HUES6 (cell line): ENCODE measurements around the gene DENND2D.

Experiments
- H3K27ac ChIP-seq: 2 replicates; pipeline ENCODE4 v1.7.0; 2013; ENCODE audit warnings: low read depth, mild to moderate bottlenecking, low read length, inconsistent platforms
- H3K27me3 ChIP-seq: 2 replicates; pipeline ENCODE4 v1.6.1; 2013; ENCODE audit warnings: low read length; ENCODE audit not compliant: control insufficient read depth, insufficient read depth
- H3K36me3 ChIP-seq: 2 replicates; pipeline ENCODE4 v1.6.1; 2013; ENCODE audit warnings: low read length; ENCODE audit not compliant: control insufficient read depth, insufficient read depth
- H3K4me1 ChIP-seq: 2 replicates; pipeline ENCODE4 v1.6.1; 2013; ENCODE audit warnings: low read length; ENCODE audit not compliant: control insufficient read depth, insufficient read depth
- H3K4me3 ChIP-seq: 2 replicates; pipeline ENCODE4 v1.5.1; 2013; ENCODE audit warnings: low read depth, low read length
- H3K9ac ChIP-seq: one replicate; pipeline ENCODE4 v1.6.1; 2013; ENCODE audit warnings: mild to moderate bottlenecking, low read length
- H3K9me3 ChIP-seq: 2 replicates; pipeline ENCODE4 v1.6.1; 2013; ENCODE audit warnings: low read depth, low read length; ENCODE audit not compliant: control insufficient read depth, insufficient read depth

Gene DENND2D

GRCh38 chr1:111211921-111212320, 11.5 kb upstream of the DENND2D start:
- Histone ChIP-seq H3K4me3 (no peak overlapping the region), H3K4me1 (peaks cover 7% of the 10 kb centered on the region; the same call in 1 of the 2 replicates), H3K9me3 (no peaks in the 10 kb centered on the region), H3K36me3 (no peaks in the 10 kb centered on the region), H3K27ac (no peak overlapping the region), H3K9ac (no peak overlapping the region), H3K27me3 (no peaks in the 10 kb centered on the region)

- H3K4me1 ChIP-seq = 0 out of 2 replicates have a peak, but pooled peaks cover 7% of the 10 kb centered on the region
Observed at GRCh38 chr1:111209622-111210021, 9.2 kb upstream of the DENND2D start.

GRCh38 chr1:111208921-111209320, 8.5 kb upstream of the DENND2D start:
- H3K9ac ChIP-seq = no peak overlapping the region
- peaks cover 22% of the 10 kb centered on the region for H3K27me3 ChIP-seq
- H3K36me3 ChIP-seq = no peaks in the 10 kb centered on the region
- no peak overlapping the region for H3K4me3 ChIP-seq
- no peaks in the 10 kb centered on the region for H3K9me3 ChIP-seq
- 0 out of 2 replicates have a peak, but pooled peaks cover under 1% of the 10 kb centered on the region for H3K4me1 ChIP-seq
- no peak overlapping the region for H3K27ac ChIP-seq

More at GRCh38 chr1:111209622-111210021, 9.2 kb upstream of the DENND2D start:
- Histone ChIP-seq H3K4me3 (no peak overlapping the region), H3K9ac (no peak overlapping the region), H3K27ac (no peak overlapping the region), H3K9me3 (no peaks in the 10 kb centered on the region), H3K36me3 (no peaks in the 10 kb centered on the region), H3K27me3 (peaks cover 15% of the 10 kb centered on the region)

- Histone ChIP-seq H3K27me3 (peaks cover 33% of the 10 kb centered on the region), H3K4me1 (peaks cover 4% of the 10 kb centered on the region; the same call in 1 of the 2 replicates), H3K9me3 (no peaks in the 10 kb centered on the region), H3K9ac (no peak overlapping the region), H3K27ac (no peak overlapping the region), H3K4me3 (no peak overlapping the region), H3K36me3 (no peaks in the 10 kb centered on the region)
Observed at GRCh38 chr1:111205714-111206050, 5.2 kb upstream of the DENND2D start.

- no peaks in the 10 kb centered on the region for H3K36me3 ChIP-seq
- peaks cover 33% of the 10 kb centered on the region for H3K27me3 ChIP-seq
- no peak overlapping the region for H3K4me3 ChIP-seq
- H3K9ac ChIP-seq = no peak overlapping the region
- H3K9me3 ChIP-seq = no peaks in the 10 kb centered on the region
- H3K27ac ChIP-seq = no peak overlapping the region
- peaks cover 4% of the 10 kb centered on the region; the same call in 1 of the 2 replicates for H3K4me1 ChIP-seq
Observed at GRCh38 chr1:111204983-111205713, 4.7 kb upstream of the DENND2D start.

- Histone ChIP-seq H3K36me3 (no peaks in the 10 kb centered on the region), H3K9me3 (no peaks in the 10 kb centered on the region), H3K4me1 (peaks cover 4% of the 10 kb centered on the region; the same call in 1 of the 2 replicates), H3K27ac (no peak overlapping the region), H3K9ac (no peak overlapping the region), H3K4me3 (peak overlapping the region; percentile 35; the same call in 1 of the 2 replicates), H3K27me3 (peaks cover 33% of the 10 kb centered on the region)
Observed at GRCh38 chr1:111204201-111204982, 3.9 kb upstream of the DENND2D start.

GRCh38 chr1:111203681-111204200, 3.3 kb upstream of the DENND2D start:
- Histone ChIP-seq H3K9ac (no peak overlapping the region), H3K9me3 (no peaks in the 10 kb centered on the region), H3K4me1 (peaks cover 4% of the 10 kb centered on the region; the same call in 1 of the 2 replicates), H3K27ac (no peak overlapping the region), H3K27me3 (peaks cover 33% of the 10 kb centered on the region), H3K36me3 (no peaks in the 10 kb centered on the region), H3K4me3 (no peak overlapping the region; the same call in 1 of the 2 replicates)

GRCh38 chr1:111202707-111203623, 2.5 kb upstream of the DENND2D start:
- peaks cover 33% of the 10 kb centered on the region for H3K27me3 ChIP-seq
- no peak overlapping the region for H3K4me3 ChIP-seq
- no peak overlapping the region for H3K9ac ChIP-seq
- no peaks in the 10 kb centered on the region for H3K9me3 ChIP-seq
- no peak overlapping the region for H3K27ac ChIP-seq
- H3K4me1 ChIP-seq = peaks cover 4% of the 10 kb centered on the region; the same call in 1 of the 2 replicates
- H3K36me3 ChIP-seq = no peaks in the 10 kb centered on the region

- Histone ChIP-seq H3K27me3 (peaks cover 33% of the 10 kb centered on the region), H3K4me1 (peaks cover 4% of the 10 kb centered on the region; the same call in 1 of the 2 replicates), H3K9me3 (no peaks in the 10 kb centered on the region), H3K36me3 (no peaks in the 10 kb centered on the region), H3K9ac (no peak overlapping the region), H3K27ac (no peak overlapping the region), H3K4me3 (no peak overlapping the region)
Observed at GRCh38 chr1:111202366-111202706, 1.9 kb upstream of the DENND2D start.

GRCh38 chr1:111201275-111202090, 1.0 kb upstream of the DENND2D start:
- Histone ChIP-seq H3K36me3 (no peaks in the 10 kb centered on the region), H3K27ac (no peak overlapping the region), H3K27me3 (peaks cover 33% of the 10 kb centered on the region), H3K9ac (no peak overlapping the region), H3K9me3 (no peaks in the 10 kb centered on the region), H3K4me1 (peaks cover 4% of the 10 kb centered on the region; the same call in 1 of the 2 replicates), H3K4me3 (no peak overlapping the region)
